HepG2 (cell line): ENCODE data around the gene FOXA1. TPM values are rescaled to one million over a fixed set of nuclear protein-coding genes. Genes with fewer than 3 reads are reported as not detected.
A peak's percentile ranks its signal among the peaks of the same experiment; 100 is the strongest.

ENCODE experiments used
- DNMT1 ChIP-seq: sonication (generic); formaldehyde crosslinking; IDR thresholded peaks from 2 replicates; pipeline ENCODE4 v1.5.1; 2020; ENCODE audit warnings: mild to moderate bottlenecking, missing genetic modification reagents
- DPF2 ChIP-seq: sonication (generic); formaldehyde crosslinking; IDR thresholded peaks from 2 replicates; pipeline ENCODE4 v1.4.0; 2020; ENCODE audit warnings: mild to moderate bottlenecking, low read depth, missing genetic modification reagents, borderline replicate concordance
- GPN1 ChIP-seq: sonication (generic); formaldehyde crosslinking; IDR thresholded peaks from 2 replicates; pipeline ENCODE4 v1.5.1; 2020; ENCODE audit warnings: missing genetic modification reagents, borderline replicate concordance
- MED8 ChIP-seq: sonication (generic); formaldehyde crosslinking; IDR thresholded peaks from 2 replicates; pipeline ENCODE4 v1.8.1; 2023; ENCODE audit warnings: mild to moderate bottlenecking, missing genetic modification reagents; ENCODE audit not compliant: insufficient replicate concordance
- NFIB ChIP-seq: sonication (generic); formaldehyde crosslinking; IDR thresholded peaks from 2 replicates; pipeline ENCODE4 v1.9.0; 2021; ENCODE audit warnings: missing genetic modification reagents, mild to moderate bottlenecking, borderline replicate concordance
- PAWR ChIP-seq: sonication (generic); formaldehyde crosslinking; IDR thresholded peaks from 2 replicates; pipeline ENCODE4 v1.4.0; 2020; ENCODE audit warnings: missing genetic modification reagents, mild to moderate bottlenecking, borderline replicate concordance
- POGZ ChIP-seq: sonication (generic); formaldehyde crosslinking; IDR thresholded peaks from 2 replicates; pipeline ENCODE4 v1.4.0; 2020; ENCODE audit warnings: mild to moderate bottlenecking, missing genetic modification reagents
- RBM39 ChIP-seq: fragments of 200-400 bp; formaldehyde crosslinking; IDR thresholded peaks from one replicate; pipeline ENCODE4 v1.6.1; 2018; ENCODE audit warnings: antibody characterized with exemption, mild to moderate bottlenecking, low read depth, low read length; ENCODE audit not compliant: poor library complexity, severe bottlenecking
- RCOR2 ChIP-seq: IDR thresholded peaks from 2 replicates; pipeline ENCODE4 v1.6.1; 2016; ENCODE audit warnings: missing biosample characterization, missing genetic modification reagents
- REL ChIP-seq: sonication (generic); formaldehyde crosslinking; conservative IDR thresholded peaks from 2 replicates; pipeline ENCODE4 v1.8.0; 2022; ENCODE audit warnings: mild to moderate bottlenecking, missing genetic modification reagents, moderate library complexity
- SMARCC2 ChIP-seq: fragments of 450-650 bp; IDR thresholded peaks from 2 replicates; pipeline ENCODE4 v1.6.1; 2017; ENCODE audit warnings: antibody characterized with exemption, mild to moderate bottlenecking
- SOX5 ChIP-seq: IDR thresholded peaks from 2 replicates; pipeline ENCODE4 v1.6.1; 2016; ENCODE audit warnings: borderline replicate concordance
- ZBTB42 ChIP-seq: sonication (generic); formaldehyde crosslinking; IDR thresholded peaks from 2 replicates; pipeline ENCODE4 v1.5.0; 2020; ENCODE audit warnings: mild to moderate bottlenecking, missing genetic modification reagents
- ZNF446 ChIP-seq: sonication (generic); formaldehyde crosslinking; IDR thresholded peaks from 2 replicates; pipeline ENCODE4 v1.5.0; 2020; ENCODE audit warnings: mild to moderate bottlenecking, missing genetic modification reagents
- ZNF496 ChIP-seq: sonication (generic); formaldehyde crosslinking; IDR thresholded peaks from 2 replicates; pipeline ENCODE4 v1.8.1; 2023; ENCODE audit warnings: mild to moderate bottlenecking, moderate library complexity, missing genetic modification reagents; ENCODE audit not compliant: insufficient replicate concordance
- ZNF547 ChIP-seq: sonication (generic); formaldehyde crosslinking; IDR thresholded peaks from 2 replicates; pipeline ENCODE4 v1.5.1; 2020; ENCODE audit warnings: mild to moderate bottlenecking, missing genetic modification reagents
- ZNF572 ChIP-seq: sonication (generic); formaldehyde crosslinking; IDR thresholded peaks from 2 replicates; pipeline ENCODE4 v1.5.1; 2020; ENCODE audit warnings: mild to moderate bottlenecking, missing genetic modification reagents
- ZNF687 ChIP-seq: sonication (generic); formaldehyde crosslinking; IDR thresholded peaks from 2 replicates; pipeline ENCODE4 v1.5.1; 2020; ENCODE audit warnings: mild to moderate bottlenecking, missing genetic modification reagents, moderate library complexity
- polyA plus RNA-seq, 8 experiments: library from polyadenylated mRNA; depleted of rRNA in 3 of 8; stranded (reverse) in 7 of 8; unstranded in 1 of 8; fragments of >200 nt; fragmentation: Illumina TruSeq in 4 of 8; extraction: Trizol in 4 of 8; gene quantifications; 2 replicates each; pipeline versions ENCODE4 v1.2.1 to v1.2.3, GENCODE V29; 2011 to 2016; ENCODE audit warnings: low read depth in 4 of 8, missing spikeins in 1 of 8, mixed read lengths in 1 of 8; ENCODE audit not compliant: insufficient read depth in 1 of 8
- total RNA-seq, 5 experiments: library from RNA; depleted of rRNA; stranded (reverse); fragments of >200 nt; fragmentation: Illumina TruSeq; extraction: Trizol; gene quantifications; 2 replicates each; pipeline ENCODE4 v1.2.3, GENCODE V29; 2016; ENCODE audit warnings: low read depth in 1 of 5
- TF ChIP-seq, protein P1 (sequence below): sonication (generic); formaldehyde crosslinking; IDR thresholded peaks from 2 replicates; pipeline ENCODE4 v1.4.0; 2020; ENCODE audit warnings: mild to moderate bottlenecking, low read depth, missing genetic modification reagents
- TF ChIP-seq, protein P2 (sequence below): IDR thresholded peaks from 2 replicates; pipeline ENCODE4 v1.6.1; 2016; ENCODE audit warnings: low read depth

Gene FOXA1
- total and polyA plus RNA-seq, 2 of the 13 experiments (the other 11 are each of a cell fraction or from before 2014, with no cell fraction given): 43.4 to 58.6 TPM

DNA sequence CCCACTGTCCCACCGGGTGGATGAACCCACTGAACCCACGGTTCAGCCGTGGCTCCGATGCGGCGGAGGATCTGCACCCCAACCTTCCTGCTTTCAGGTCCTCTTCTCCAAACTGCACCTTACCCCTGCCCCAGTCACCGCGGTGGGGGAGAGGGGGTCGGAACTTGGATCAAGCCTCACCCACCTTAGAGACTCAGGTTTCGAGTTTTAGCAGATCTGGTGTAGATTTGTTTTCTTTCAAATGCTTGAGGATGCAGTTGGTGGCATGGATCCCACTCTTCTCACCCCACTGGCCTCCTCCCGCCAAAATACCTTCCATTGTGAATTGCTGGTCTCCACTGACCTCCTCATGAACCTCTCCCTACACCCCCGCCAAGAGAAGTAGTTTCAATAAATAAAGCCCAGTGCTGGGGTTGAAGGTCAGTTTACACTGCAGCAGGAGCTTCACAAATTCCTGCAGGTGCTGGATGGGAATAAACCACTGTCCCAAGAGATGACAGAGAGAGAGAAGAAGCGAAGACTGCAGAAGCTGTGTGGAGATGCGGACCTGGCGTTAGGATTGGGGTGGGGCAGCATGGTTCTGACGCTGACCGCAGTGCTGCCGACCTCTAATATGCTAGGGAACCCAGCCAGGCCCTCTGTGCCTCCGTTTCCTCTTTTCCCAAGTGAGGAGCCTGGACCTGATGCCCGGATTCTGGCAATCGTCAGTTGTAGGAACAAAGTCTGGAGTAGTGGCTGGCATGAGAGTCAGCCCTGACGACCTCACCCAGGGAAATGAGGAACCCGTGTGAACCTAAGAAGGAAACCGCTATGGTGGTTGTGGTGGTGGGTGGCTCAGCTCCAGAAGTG, 7.8 kb upstream of the FOXA1 start (continued):
- TF ChIP-seq MED8: no peak
- TF ChIP-seq PAWR (CRISPR knock-in tag): no peak
- no peak for TF ChIP-seq ZBTB42 (CRISPR knock-in tag)
- TF ChIP-seq DNMT1 (CRISPR knock-in tag): 0 out of 2 replicates have a peak, but pooled peaks have one; percentile 45
- peak; percentile 52 for TF ChIP-seq ZNF572 (CRISPR knock-in tag)
- TF ChIP-seq ZNF687: peak; percentile 87
- TF ChIP-seq, protein P1, sequence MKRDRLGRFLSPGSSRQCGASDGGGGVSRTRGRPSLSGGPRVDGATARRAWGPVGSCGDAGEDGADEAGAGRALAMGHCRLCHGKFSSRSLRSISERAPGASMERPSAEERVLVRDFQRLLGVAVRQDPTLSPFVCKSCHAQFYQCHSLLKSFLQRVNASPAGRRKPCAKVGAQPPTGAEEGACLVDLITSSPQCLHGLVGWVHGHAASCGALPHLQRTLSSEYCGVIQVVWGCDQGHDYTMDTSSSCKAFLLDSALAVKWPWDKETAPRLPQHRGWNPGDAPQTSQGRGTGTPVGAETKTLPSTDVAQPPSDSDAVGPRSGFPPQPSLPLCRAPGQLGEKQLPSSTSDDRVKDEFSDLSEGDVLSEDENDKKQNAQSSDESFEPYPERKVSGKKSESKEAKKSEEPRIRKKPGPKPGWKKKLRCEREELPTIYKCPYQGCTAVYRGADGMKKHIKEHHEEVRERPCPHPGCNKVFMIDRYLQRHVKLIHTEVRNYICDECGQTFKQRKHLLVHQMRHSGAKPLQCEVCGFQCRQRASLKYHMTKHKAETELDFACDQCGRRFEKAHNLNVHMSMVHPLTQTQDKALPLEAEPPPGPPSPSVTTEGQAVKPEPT (CRISPR knock-in tag): 0 out of 2 replicates have a peak, but pooled peaks have one; percentile 24
- TF ChIP-seq SMARCC2: no peak
- peak; percentile 93; the same call in 1 of the 2 replicates for TF ChIP-seq ZNF547 (CRISPR knock-in tag)
- TF ChIP-seq RBM39: no peak
- TF ChIP-seq POGZ (CRISPR knock-in tag): peak; percentile 93
- TF ChIP-seq, protein P2, sequence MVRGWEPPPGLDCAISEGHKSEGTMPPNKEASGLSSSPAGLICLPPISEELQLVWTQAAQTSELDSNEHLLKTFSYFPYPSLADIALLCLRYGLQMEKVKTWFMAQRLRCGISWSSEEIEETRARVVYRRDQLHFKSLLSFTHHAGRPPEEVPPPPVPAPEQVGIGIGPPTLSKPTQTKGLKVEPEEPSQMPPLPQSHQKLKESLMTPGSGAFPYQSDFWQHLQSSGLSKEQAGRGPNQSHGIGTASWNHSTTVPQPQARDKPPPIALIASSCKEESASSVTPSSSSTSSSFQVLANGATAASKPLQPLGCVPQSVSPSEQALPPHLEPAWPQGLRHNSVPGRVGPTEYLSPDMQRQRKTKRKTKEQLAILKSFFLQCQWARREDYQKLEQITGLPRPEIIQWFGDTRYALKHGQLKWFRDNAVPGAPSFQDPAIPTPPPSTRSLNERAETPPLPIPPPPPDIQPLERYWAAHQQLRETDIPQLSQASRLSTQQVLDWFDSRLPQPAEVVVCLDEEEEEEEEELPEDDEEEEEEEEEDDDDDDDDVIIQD (CRISPR knock-in tag): peak; percentile 95
- no peak for TF ChIP-seq ZNF496 (CRISPR knock-in tag)
- TF ChIP-seq DPF2 (CRISPR knock-in tag): peak; percentile 37; the same call in 1 of the 2 replicates
- TF ChIP-seq ZNF446 (CRISPR knock-in tag): no peak
- no peak for TF ChIP-seq NFIB (CRISPR knock-in tag)
- TF ChIP-seq SOX5 (CRISPR knock-in tag): peak; percentile 86; the same call in 1 of the 2 replicates
- peak; percentile 95 for TF ChIP-seq RCOR2 (CRISPR knock-in tag)
- no peak for TF ChIP-seq GPN1
- TF ChIP-seq REL (CRISPR knock-in tag): no peak
